Fibroblast of mammary gland (primary cell): ENCODE results near the gene PCNX3.

Source experiments
- DNase-seq: peaks from one replicate; pipeline ENCODE4 v3.0.0-alpha.2; 2010; ENCODE audit warnings: low read depth
- H3K4me3 ChIP-seq: 2 replicates; pipeline ENCODE4 v1.5.1; 2011; ENCODE audit warnings: low read depth, mild to moderate bottlenecking, low read length, moderate library complexity; ENCODE audit not compliant: control insufficient read depth
- TF ChIP-seq, protein P1 (sequence below): conservative IDR thresholded peaks from 2 replicates; pipeline ENCODE4 v1.5.1; 2011; ENCODE audit warnings: low read depth, low read length, inconsistent platforms; ENCODE audit not compliant: control insufficient read depth, insufficient read depth

The PCNX3 gene

DNA sequence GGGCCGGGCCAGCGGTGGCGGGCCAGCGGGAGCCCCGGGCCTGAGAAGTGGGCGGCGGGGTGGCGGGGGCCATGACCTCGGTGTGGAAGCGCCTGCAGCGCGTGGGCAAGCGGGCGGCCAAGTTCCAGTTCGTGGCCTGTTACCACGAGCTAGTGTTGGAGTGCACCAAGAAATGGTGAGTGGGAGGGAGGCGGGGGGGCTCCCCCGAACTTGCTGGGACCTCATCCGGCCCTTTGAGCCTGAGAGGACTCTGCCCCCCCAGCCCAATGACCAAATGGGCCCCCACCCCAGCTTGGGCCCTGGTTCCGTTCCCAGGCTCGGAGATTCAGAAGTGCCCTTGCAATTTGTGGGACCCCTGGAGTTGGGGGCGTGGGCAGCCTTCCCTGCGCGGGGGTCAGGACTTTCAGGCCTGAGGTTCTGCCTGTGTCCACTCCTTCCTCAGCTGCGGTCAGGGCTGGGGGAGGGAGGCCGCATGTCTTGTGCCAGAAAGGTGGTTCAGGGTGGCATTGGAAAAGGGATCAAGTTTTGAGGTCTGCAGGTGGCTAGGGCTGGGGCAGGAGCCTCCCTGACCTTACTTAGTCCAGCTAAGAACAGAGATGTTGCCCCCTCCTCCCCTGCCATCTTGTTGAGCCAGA lies 39.2 kb upstream of the PCNX3 start:
- H3K4me3 ChIP-seq, result peak overlapping the region; percentile 61
- TF ChIP-seq, protein P1, sequence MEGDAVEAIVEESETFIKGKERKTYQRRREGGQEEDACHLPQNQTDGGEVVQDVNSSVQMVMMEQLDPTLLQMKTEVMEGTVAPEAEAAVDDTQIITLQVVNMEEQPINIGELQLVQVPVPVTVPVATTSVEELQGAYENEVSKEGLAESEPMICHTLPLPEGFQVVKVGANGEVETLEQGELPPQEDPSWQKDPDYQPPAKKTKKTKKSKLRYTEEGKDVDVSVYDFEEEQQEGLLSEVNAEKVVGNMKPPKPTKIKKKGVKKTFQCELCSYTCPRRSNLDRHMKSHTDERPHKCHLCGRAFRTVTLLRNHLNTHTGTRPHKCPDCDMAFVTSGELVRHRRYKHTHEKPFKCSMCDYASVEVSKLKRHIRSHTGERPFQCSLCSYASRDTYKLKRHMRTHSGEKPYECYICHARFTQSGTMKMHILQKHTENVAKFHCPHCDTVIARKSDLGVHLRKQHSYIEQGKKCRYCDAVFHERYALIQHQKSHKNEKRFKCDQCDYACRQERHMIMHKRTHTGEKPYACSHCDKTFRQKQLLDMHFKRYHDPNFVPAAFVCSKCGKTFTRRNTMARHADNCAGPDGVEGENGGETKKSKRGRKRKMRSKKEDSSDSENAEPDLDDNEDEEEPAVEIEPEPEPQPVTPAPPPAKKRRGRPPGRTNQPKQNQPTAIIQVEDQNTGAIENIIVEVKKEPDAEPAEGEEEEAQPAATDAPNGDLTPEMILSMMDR, result no peak
- DNase-seq, result no peak

DNA sequence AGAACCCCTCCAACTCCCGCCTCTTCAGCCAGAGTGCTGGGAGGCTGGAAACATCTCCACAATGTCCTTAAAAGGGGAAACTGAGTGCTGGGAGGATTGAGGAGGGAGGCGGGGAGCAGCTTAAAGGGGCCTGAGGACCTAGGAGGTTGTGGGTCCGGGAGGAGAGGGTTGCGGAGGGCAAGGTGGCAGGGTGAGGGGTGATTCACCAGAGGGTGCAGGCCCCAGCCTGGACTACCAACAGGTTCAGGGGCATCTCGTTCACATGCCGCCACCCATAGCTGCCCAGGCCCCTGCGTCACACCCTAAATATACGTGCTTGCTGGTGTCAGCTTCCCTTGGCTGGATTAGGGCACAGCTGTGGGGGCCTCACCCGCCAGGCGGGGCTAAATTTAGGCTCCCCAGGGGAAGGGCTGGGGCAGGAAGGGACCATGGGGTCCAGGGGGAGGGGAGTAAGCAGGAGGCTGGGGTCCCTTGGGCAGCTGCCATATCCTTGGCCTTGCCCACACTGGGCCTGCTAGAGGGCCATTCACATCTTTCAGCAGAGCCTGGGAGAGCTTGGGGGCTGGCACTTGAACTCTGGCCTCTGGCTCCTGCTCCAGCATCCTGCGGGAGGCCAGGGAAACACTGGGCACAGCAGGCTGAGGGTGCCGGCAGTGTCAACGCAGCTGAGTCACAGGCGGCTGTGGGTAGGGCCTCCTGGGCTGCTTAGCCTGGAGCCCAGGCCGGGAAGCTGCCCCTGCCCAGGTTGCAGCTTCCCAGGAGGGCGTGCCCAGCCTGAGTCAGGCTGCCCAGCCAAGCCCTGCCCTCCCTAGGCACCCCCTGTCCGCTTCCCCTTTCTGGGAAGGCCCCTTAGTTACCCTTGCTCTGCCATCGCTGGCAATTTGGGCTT lies 38.5 kb upstream of the PCNX3 start:
- TF ChIP-seq, protein P1, result no peak
- peak; percentile 66 for DNase-seq
- H3K4me3 ChIP-seq, result peak overlapping the region; percentile 61

DNA sequence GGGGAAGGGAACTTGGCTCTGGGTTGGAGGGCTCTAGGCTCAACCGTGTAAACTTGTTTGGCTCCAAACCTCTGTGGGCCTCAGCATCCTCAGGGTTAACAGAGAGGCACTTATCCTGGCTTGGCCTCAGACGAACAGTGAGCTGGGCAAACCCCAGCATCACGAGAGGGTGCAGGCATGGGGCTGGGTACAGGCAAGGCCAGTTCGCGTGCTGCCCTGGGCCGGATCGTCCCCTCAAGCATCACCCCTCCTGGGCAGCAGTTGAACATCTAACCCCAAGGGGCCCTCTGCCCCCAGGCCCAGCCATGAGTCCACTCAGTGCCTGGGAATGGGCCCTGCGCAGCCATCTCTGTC lies 37.8 kb upstream of the PCNX3 start:
- TF ChIP-seq, protein P1, result no peak
- no peak overlapping the region for H3K4me3 ChIP-seq

DNA sequence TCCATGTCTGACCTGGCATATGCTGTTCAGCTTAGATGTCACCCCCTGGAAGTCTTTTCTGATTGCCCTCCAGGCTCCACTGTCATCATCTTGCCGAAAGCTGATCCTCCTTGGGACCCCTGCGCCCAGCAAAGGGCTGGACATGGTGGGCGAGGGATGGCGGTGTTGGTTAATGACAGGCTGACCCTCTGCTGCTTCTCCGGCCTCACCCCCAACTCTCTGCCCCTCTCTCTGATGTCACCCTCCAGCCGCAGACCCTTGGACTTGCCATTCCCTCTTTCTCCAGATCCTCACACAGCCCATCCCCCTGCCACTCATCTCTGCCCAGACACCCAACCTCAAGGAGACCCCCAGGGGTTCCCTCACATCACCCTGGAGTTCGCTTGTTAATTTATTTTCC lies 37.4 kb upstream of the PCNX3 start:
- TF ChIP-seq, protein P1, result no peak
- no peak for DNase-seq
- no peak overlapping the region for H3K4me3 ChIP-seq

More for the DNA sequence above, 37.8 kb upstream of the PCNX3 start:
- DNase-seq, result no peak

DNA sequence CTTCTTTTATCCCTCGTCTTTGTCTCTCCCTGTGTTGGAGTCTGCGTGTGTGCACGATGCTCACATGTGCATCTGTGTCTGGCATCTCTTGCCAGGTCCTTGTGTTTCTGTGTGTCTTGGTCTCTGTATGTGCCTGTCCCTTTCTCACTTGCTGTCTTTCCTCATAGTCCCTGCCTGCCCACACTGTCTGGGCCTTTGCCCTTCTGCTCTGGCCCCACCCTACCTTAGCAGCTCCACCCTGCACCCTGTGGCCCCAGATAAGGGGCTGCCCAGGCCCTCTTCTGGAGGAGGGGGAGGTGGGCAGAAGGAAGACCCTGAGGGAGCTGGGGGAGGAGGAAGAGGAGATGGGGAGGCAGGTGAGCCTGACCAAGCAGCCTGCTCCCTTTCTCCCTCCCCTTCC lies 36.9 kb upstream of the PCNX3 start:
- TF ChIP-seq, protein P1, result no peak
- no peak overlapping the region for H3K4me3 ChIP-seq
- DNase-seq, result no peak

DNA sequence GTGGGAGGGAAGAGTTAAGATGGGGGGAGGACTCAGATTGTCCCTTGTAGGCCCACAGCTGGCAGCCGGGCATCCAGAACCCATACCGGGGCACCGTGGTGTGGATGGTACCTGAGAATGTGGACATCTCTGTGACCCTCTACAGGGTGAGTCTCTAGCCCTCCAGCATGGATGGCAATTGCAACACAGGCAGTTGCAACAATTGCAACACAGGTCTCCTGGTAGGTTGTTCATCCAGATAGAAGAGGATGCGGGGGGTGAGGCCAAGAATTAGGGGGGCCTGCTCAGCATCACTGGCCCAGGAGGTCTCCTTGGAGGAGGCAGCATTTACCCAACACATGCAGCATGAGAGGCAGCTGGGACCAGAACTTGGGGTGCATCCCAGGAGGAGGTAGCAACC lies 36.3 kb upstream of the PCNX3 start:
- DNase-seq, result no peak
- H3K4me3 ChIP-seq, result no peak overlapping the region
- TF ChIP-seq, protein P1, result no peak
